Right kidney (tissue), 9 donors: ENCODE measurements around the gene FADS2.

Experiments used
- DNase-seq: peaks from one replicate; pipeline ENCODE4 v3.0.0-alpha.2; 2016
- long read RNA-seq, 8 donors: transcript quantifications; one replicate each; lab custom pipeline, GENCODE V29; 2026

The FADS2 gene
- long read RNA-seq, donor 1, transcript FADS2-202 (12 exons, 3,630 nt), result major isoform, 10 of 23 reads
- long read RNA-seq, donor 1, partial matches to known transcripts, result 5 of 23 reads
- long read RNA-seq, donor 1, other reads (novel, unspliced or antisense), result 5 of 23 reads
- long read RNA-seq, donor 2, transcript FADS2-209 (10 exons, 1,703 nt), result minor isoform, 5 of 24 reads
- long read RNA-seq, donor 2, transcript FADS2-202 (12 exons, 3,630 nt), result major isoform, 9 of 24 reads
- long read RNA-seq, donor 2, partial matches to known transcripts, result 9 of 24 reads
- long read RNA-seq, donor 2, other reads (novel, unspliced or antisense), result 0 of 24 reads
- long read RNA-seq, donor 3, partial matches to known transcripts, result 0 of 3 reads
- long read RNA-seq, donor 3, other reads (novel, unspliced or antisense), result 0 of 3 reads
- long read RNA-seq, donor 4, full-length matches to known transcripts, result 10 of 30 reads
- long read RNA-seq, donor 4, partial matches to known transcripts, result 11 of 30 reads
- long read RNA-seq, donor 4, other reads (novel, unspliced or antisense), result 9 of 30 reads
- long read RNA-seq, donor 5, transcript FADS2-202 (12 exons, 3,630 nt), result major isoform, 11 of 21 reads
- long read RNA-seq, donor 5, partial matches to known transcripts, result 0 of 21 reads
- long read RNA-seq, donor 5, other reads (novel, unspliced or antisense), result 7 of 21 reads
- long read RNA-seq, donor 6, full-length matches to known transcripts, result 15 of 120 reads
- long read RNA-seq, donor 6, partial matches to known transcripts, result 105 of 120 reads
- long read RNA-seq, donor 6, other reads (novel, unspliced or antisense), result 0 of 120 reads
- long read RNA-seq, donor 7, transcript FADS2-209 (10 exons, 1,703 nt), result minor isoform, 8 of 92 reads
- long read RNA-seq, donor 7, transcript FADS2-202 (12 exons, 3,630 nt), result major isoform, 12 of 92 reads
- long read RNA-seq, donor 7, partial matches to known transcripts, result 47 of 92 reads
- long read RNA-seq, donor 7, other reads (novel, unspliced or antisense), result 22 of 92 reads
- long read RNA-seq, donor 8, transcript FADS2-202 (12 exons, 3,630 nt), result major isoform, 12 of 26 reads
- long read RNA-seq, donor 8, partial matches to known transcripts, result 5 of 26 reads
- long read RNA-seq, donor 8, other reads (novel, unspliced or antisense), result 6 of 26 reads

- DNase-seq, result peak; percentile 92
Observed at GRCh38 chr11:61827571-61828378, at the start of gene FADS2. TSS of gene FADS2 (plus strand) at chr11:61828300. CDS start at chr11:61828391, 91 bp downstream.

GRCh38 chr11:61778357-61778886 is 49.7 kb upstream of the FADS2 start:
- no peak for DNase-seq

DNA sequence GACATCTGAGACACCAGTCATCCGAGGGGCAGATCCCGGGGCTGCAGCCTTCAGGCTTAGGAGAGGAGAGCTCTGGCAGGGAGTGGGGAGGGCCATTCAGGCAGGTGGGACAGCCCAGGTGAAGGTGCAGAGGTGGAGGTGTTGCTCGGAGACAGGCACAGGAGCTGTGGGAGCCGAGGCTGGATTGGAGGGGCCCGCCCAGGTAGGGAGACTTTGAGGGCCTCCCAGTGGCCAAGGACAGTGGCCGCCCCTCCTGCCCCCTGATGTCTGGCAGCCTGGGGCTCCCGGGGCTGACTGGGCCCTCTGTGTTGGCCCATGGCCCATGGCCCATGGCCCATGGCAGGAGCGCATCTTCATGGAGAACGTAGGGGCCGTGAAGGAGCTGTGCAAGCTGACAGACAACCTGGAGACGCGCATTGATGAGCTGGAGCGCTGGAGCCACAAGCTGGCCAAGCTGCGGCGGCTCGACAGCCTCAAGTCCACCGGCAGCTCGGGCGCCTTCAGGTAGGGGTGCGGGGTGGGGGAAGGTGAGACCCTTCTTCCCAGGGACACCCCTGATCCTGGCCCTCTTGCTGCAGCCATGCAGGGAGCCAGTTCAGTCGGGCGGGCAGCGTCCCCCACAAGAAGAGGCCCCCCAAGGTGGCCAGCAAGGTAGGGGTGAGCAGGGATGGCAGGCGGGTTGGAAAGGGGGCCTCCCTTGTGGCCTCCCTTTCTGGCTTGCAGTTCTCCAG is 49.0 kb upstream of the FADS2 start:
- DNase-seq, result no peak

DNA sequence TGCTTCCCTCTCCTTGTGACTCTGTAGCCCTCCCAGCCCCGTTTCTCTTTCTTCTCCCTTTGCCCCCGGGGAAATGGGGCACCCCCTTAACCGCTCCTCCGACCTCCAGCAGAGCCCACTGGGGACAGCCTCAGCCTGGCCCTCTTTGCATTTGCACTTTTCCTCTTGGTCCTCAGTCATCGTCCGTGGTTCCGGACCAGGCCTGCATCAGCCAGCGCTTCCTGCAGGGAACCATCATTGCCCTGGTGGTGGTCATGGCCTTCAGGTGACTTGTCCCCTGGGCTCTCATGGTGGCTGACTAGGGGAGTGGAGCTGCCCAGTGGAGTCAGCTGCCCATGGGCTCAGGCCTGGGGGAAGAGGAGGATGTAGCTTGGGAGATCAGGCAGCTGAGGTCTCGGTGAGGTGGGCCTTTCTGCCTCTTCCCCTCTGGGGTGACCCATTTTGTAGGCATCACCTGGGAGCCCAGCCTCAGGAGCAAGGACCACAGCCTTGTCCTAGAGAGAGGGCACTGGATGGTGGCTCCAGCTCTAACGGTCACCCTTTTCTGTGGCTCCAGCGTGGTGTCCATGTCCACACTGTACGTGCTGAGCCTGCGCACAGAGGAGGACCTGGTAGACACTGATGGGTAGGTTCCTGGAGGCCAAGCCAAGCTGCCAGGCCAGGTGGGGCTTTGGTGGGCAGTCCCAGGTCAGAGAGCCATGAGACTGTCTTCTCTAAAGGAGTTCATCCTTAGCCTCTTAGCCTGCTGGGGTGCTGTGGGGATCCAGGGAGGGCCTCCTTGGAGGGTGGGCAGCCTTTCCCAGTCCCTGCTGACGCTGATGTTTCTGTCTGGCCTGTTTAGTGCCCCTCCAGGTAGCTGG is 48.2 kb upstream of the FADS2 start:
- DNase-seq, result no peak

GRCh38 chr11:61780581-61781162 is 47.4 kb upstream of the FADS2 start:
- no peak for DNase-seq

DNA sequence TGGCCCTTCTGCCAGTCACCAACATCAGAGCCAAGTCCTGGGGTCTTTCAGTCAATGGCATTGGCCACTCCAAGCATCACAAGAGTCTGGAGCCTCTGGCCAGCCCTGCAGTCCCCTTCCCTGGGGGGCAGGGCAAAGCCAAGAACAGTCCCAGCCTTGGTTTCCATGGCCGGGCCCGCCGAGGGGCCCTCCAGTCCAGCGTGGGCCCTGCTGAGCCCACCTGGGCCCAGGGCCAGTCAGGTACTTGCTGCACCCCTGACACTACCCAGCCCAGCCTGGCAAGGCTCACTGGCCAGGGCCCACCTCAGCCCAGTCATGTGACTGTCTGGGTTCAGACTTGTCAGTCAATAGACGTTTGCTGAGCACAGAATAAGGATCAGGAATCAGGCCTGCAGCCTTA is 46.5 kb upstream of the FADS2 start:
- no peak for DNase-seq

GRCh38 chr11:61782299-61782698 is 45.8 kb upstream of the FADS2 start:
- no peak for DNase-seq

GRCh38 chr11:61782841-61783240 is 45.3 kb upstream of the FADS2 start:
- DNase-seq, result no peak

DNA sequence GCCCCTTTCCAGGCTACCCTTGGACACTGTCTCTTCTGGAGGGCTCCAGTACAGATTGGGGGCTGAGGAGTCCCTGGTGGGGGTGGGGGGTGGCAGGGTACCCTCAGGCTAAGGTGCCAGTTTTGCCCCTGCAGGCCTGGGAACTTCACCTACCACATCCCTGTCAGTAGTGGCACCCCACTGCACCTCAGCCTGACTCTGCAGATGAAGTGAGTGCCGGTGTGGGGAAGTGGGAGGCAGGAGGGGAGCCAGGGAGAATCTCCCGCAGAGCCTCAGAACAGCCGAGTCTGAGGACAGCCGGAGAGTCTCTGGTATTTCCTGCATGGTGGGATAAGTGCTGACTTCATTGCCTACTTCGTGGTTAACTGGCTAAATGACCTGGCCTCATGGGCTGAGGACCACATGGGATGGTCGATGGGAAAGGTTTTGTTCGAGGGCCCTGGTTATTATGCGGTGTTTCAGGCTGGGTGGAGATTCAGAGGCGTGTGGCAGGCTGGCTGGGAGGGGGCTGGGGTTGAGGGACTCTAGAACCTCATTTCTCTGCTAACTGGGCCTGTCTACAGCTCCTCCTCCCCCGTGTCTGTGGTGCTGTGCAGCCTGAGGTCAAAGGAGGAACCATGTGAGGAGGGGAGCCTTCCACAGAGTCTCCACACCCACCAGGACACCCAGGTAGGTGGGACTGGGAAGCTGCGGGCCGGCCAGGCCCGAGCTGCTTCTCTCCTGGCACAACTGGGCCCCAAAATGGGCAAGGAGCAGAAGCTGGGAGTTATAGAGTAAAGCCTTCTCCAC is 44.2 kb upstream of the FADS2 start:
- DNase-seq, result no peak

GRCh38 chr11:61784506-61784805 is 43.6 kb upstream of the FADS2 start:
- no peak for DNase-seq

DNA sequence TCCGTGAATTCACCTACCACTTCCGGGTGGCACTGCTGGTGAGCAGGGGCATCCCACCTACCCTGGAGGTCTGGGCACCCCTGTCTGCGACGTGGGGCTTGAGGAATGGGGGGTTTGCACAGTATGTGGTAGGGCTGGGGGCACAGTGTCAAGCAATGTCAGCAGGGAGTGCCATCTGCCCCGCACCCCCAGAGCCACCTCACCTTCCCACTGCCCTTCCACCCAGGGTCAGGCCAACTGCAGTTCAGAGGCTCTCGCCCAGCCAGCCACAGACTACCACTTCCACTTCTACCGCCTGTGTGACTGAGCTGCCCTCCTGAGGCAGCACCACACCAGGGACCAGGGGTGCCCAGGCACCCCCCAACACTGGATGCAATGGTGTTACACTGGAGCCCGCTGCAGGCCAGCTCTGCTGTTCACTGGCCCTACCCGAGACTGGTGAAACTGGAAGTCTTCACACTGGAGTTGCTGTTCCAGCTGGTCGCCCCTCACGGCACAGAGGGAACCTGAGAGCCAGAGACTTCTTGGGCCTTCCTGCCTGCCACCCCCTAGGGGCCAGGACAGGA is 42.2 kb upstream of the FADS2 start:
- DNase-seq, result no peak

- no peak for DNase-seq
Observed at GRCh38 chr11:61787928-61788491, 40.1 kb upstream of the FADS2 start.

GRCh38 chr11:61791737-61792309 is 36.3 kb upstream of the FADS2 start:
- DNase-seq, result no peak

DNA sequence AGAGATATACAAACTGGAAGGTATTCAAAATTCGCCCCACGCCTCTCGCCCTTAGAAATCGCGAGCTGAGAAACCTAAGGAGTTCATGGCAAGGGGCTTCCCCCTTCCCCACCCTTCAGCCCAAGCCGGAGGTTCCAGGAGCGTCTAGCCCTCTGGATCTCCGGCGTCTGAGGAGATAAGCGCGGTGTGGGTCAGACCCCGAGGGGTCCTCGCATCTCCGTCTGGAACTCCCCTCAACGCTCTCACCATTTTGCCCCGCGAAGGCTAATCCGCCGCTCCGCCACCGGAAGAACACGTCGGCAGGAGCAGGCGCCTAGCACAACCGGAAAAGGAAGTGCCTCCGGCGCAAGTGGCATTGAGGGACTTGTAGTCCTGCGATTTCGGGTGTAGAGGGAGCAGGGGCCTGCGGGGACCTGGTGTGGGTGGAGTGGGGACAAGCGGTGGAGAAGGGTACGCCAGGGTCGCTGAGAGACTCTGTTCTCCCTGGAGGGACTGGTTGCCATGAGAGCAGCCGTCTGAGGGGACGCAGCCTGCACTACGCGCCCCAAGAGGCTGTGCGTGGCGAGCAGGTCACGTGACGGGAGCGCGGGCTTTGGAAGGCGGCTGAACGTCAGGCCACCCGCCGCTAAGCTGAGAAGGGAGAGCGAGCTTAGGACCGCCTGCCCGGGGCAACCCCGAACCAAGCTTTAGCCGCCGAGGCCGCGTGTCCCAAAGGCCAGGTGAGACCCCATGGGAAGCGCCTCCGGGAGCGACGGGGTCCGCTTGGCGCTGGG is 35.6 kb upstream of the FADS2 start, which contains the start of the genes FEN1 and TMEM258:
Gene FEN1, plus strand, starts transcription at position 602 of the 773 bp plus-strand sequence. CDS start 2,451 bp downstream, outside the sequence.
Gene TMEM258, minus strand, starts transcription at position 290 of the 773 bp plus-strand sequence. Its CDS starts 41 bp downstream, at position 249.
- DNase-seq, result peak; percentile 99

DNA sequence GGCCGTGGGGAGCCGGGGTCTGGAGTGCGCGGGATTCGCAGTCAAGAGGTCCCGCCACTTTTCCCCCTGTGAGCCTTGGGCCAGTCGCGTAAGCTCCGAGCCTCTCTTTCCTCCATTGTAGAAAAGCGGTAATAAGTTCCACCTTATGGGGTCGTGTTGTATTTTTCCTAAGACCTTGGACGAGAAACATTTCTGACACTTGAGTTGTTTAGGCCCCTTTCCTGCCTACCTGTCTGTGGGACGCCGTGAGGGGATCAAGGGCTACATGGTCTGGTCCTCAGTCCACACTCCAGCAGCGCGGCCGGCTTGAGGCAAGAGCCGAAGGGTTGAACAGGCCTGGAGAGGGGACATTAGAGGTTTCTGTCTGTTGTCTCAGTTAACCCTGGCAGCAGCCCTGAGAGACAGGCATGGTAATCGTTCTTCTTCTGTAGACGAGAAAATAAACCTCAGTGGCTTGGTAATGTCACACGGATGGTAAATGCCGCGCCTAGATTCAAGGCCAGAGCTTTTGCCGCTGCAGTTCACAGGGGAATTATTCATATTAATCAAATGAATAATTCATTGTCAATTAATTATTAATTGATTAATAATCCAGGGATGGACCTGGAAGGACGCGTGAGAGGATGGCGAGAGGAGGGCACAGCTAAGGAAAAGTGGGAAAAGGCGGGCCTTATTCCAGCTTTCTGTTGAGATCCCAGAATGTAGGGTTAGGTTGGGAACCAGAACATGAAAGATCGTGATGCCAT is 34.8 kb upstream of the FADS2 start:
- DNase-seq, result no peak

GRCh38 chr11:61793829-61794204 is 34.3 kb upstream of the FADS2 start:
- DNase-seq, result no peak
